Fibroblast of skin of right quadriceps (primary cell): ENCODE measurements around the gene GLYR1.
"Not testable (repeated sequence)": the region's sequence is repeated elsewhere in the genome, so short reads cannot be mapped to it uniquely, and the experiment has no call there.

Source experiments
- DNase-seq: peaks from one replicate; pipeline ENCODE4 v3.0.0-alpha.2; 2013

Gene GLYR1

DNA sequence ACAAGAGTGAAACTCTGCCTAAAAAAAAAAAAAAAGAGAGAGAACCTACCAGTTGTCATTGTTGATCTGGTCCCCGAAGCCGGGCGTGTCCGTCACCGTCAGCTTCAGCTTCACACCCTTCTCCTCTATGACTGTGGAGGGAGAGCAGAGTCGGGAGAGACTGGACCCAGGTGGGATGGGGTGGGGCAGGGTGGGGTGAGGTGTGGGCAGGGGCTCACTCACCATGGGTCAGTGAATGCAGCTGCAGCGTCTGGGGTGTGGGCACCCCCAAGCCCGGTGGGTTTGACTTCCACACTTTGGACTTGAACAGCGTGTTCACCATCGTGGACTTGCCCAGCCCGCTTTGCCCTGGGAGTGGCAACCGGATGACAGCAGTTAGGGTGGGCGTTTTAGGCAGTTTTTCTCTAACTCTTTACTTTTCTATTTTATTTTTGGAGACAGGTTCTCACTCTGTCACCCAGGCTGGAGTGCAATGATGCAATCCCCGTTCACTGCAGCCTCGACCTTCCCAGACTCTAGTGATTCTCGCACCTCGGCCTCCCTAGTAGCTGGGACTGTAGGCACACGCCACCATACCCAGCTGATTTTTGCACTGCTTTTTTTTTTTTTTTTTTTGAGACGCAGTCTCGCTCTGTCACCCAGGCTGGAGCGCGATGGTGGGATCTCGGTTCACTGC, 61.2 kb downstream of the GLYR1 start:
- DNase-seq: no peak

DNA sequence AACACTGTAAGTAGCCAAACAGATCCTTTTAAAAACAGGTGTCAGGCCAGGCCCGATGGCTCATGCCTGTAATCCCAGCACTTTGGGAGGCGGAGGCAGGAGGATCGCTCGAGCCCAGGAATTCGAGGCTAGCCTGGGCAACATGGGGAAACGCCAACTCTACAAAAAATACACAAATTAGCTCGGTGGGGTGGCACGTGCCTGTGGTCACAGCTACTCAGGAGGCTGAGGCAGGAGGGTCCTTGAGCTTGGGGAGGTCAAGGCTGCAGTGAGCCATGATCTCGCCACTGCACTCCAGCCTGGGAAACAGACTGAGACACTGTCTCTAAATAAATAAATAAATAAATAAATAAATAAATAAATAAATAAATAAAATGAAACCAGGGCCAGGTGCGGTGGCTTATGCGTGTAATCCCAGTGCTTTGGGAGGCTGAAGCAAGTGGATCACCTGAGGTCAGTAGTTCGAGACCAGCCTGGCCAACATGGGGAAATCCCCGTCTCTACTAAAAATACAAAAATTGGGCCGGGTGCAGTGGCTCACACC, 62.6 kb downstream of the GLYR1 start:
- not testable (repeated sequence) for DNase-seq

DNA sequence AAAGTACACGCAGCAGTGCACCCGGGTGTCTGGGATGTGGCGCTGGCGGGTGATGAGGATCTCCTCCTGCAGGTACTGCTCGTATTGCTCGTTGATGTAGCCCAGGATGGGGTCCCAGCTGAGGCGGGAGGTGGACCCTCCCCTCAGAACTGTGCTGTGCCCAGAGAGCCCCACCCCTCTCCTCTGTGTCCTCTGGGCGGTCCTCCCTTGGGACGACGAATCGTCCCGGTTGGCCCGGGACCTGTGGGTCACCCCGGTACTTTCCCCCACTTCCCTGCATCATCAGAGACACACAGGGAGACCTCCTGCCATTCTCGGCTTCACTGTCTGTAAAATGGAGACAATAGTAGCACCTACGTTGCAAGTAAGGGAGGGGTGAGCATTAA, 63.1 kb downstream of the GLYR1 start:
- no peak for DNase-seq

DNA sequence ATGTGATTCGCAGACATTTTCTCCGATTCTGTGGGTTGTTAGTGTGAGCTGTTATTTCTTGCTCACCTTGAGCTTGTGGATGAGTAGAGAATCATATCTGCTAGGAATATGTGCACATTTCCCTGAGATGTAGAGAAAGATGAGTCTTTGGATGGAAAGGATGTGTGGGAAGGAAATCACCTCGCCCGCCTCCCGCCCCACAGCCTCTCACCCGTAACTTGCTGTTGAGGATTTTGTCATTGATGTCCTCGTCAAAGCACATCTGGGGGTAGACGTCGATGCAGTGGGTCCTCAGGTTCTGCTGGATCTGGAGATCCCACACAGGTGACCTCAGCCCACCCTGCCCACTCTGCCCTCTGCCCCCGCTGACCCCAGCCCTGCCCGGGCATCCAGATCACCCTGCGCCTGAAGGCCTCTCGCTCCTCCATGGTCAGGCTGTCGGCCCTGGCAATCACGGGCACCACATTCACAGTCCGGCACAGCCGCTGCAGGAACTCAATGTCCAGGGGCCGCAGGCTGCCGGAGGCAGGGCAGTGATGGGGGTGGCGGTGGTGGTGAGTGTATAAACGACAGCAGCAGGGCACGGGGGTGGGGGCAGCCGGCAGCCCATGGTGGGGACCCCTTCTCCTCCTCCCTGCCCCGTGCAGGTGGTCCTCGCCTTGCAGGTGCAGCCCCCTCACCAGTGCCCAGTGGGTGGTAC, 63.7 kb downstream of the GLYR1 start:
- DNase-seq: no peak

GRCh38 chr16:4780235-4780634, 66.9 kb downstream of the GLYR1 start:
- DNase-seq: no peak

- no peak for DNase-seq
These were observed 69.1 kb downstream of the GLYR1 start for GRCh38 chr16:4778050-4778392.

DNA sequence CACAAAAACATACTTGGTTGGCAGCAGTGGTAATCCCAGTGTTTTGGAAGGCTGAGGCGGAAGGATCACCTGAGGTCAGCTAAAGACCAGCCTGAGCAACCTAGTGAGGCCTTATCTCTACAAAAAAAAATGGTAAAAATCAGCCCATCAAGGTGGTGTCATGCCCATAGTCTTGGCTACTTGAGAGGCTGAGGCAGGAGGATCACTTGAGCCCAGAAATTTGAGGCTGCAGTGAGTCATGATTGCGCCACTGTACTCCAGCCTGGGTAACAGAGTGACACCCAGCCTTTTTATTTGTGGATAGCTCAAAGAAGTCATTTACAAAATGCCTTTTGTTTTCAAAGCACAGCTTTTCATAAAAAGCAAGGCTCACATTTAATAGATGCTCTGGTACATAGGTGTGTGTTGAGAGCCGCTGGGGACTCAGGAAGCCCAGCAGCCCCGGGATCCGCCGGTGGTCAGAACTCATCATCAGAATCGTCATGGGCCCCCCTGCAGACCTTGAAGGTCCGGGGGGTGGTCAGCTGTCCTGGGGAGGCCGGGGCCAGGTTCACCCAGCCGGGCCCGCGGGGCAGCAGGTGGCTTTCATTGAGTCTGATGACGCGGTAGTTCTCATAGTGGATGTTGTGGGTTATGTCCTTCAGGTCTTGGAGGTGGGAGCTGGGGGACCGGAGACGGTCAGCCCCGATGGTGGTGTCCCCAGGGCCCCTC, 69.6 kb downstream of the GLYR1 start:
- no peak for DNase-seq

DNA sequence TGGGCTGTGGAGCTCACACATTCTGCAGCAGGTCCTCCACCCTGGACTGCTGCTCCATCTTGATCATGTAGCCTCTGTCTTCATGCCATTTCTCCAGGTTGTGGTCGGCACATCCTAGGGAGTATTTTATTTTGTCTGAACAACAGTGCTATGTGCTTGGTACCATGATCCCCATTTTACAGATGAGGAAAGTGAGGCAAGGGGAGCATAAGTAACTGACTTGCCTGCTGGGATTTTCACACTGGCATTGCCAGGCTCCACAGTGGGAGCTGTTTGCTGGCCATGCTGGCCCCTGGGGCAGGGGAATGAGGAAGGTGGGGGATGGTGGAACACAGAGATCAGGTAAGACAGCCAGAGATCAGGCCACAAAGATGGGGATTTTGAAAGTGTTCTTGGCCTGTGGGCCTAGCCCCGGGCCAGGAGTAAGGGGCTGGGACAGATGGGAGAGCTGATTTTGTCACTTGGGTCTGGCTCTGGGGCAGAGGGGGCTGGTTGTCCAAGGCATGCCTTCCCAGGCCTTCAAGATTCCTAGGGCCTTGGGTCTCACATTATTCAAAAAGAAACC, 70.9 kb downstream of the GLYR1 start:
- no peak for DNase-seq

DNA sequence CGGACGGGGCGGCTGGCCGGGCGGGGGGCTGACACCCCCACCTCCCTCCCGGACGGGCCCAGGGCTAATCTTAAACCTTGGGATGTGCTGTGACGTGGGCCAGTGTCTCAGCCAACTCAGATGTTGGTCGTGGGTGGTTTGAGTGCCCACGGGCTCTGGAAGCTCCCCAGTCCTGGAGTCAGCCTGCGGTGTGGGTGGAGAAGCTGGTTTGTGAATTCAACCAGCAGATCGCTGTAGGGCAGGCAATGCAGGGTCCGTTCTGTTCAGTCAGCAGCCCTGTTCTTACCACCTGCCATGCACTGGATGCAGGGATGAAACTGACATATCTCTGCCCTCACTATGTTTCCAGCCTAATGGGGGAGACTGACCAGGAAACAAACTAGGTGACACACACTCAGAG, 72.1 kb downstream of the GLYR1 start:
- DNase-seq: no peak

DNA sequence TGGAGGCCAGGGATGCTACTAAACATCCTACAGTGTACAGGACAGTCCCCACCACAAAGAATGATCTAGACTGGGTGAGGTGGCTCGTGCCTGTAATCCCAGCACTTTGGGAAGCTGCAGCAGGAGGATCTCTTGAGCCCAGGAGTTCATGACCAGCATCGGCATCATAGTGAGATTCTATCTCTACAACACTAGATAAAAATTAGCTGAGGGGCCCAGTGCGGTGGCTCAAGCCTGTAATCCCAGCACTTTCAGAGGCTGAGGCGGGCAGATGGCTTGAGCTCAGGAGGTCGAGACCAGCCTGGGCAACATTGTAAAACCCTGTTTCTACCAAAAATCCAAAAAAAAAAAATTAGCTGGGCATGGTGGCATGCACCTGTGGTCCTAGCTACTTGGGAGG, 74.7 kb downstream of the GLYR1 start:
- no peak for DNase-seq

- no peak for DNase-seq
These were observed 75.4 kb downstream of the GLYR1 start for GRCh38 chr16:4771646-4772045.

GRCh38 chr16:4769306-4769638, 77.8 kb downstream of the GLYR1 start:
- DNase-seq: no peak

- DNase-seq: peak; percentile 95
These were observed 78.4 kb downstream of the GLYR1 start for GRCh38 chr16:4768549-4769305.

DNA sequence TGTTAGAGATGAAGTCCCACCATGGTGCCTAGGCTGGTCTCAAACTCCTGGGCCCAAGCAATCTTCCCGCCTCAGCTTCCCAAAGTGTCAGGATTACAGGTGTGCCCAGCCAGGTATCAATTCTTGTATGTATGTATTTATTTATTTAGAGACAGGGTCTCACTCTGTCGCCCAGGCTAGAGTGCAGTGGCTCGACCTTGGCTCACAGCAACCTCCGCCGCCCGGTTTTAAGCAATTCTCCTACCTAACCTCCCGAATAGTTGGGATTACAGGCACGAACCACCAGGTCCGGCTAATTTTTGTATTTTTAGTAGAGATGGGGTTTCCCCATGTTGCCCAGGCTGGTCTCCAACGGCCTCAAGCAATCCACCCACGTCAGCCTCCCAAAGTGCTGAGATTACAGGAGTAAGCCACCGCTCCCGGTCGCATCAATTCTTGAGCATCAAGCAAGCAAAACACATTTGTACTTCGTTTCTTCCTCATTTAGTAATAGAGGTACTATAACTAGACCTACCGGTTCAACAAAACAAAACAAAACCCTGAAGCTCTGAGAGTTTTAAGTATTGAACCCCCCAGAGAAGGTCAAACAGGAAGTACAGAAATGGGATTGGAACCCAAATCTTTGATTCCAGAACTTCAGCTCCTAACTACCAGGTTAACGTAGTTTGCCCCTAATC, 79.1 kb downstream of the GLYR1 start:
- DNase-seq: no peak

DNA sequence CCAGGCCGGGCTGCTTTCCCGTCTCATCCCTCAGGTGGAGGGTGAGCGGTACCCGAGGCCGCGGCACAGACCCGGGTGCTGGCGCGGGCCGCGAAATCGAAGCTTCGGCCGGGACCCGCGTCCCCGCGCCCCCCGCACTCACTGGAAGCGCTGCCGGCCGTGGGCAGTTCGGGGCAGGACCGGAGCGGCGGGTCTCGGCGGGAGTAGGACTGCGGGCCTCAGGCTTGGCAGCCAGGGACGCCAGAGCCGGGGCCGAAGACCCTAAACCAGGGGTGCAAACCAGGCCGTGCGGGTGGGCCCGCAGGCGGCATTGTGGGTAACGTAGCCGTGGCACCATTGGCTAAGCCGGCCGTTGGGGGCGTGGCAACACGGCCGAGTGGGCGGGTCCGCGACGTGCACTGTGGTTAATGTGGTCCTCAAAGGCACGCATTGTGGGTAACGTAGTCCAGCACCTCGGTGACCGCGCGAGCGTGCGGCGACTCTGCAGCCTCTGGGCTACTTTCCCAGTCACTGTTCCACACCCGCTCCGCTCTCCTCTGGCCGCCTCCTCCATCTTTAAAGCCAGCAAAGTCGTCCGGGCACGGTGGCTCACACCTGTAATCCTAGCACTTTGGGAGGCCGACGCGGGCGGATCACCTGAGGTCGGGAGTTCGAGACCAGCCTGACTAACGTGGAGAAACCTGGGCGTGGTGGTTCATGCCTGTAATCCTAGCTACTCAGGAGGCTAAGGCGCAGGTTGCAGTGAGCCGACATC, 80.0 kb downstream of the GLYR1 start, which contains the start of gene ZNF500:
Gene ZNF500 (minus strand): TSS at position 288 of the 754 bp plus-strand sequence. CDS start 1,184 bp downstream, outside the sequence.
- DNase-seq: peak; percentile 94

DNA sequence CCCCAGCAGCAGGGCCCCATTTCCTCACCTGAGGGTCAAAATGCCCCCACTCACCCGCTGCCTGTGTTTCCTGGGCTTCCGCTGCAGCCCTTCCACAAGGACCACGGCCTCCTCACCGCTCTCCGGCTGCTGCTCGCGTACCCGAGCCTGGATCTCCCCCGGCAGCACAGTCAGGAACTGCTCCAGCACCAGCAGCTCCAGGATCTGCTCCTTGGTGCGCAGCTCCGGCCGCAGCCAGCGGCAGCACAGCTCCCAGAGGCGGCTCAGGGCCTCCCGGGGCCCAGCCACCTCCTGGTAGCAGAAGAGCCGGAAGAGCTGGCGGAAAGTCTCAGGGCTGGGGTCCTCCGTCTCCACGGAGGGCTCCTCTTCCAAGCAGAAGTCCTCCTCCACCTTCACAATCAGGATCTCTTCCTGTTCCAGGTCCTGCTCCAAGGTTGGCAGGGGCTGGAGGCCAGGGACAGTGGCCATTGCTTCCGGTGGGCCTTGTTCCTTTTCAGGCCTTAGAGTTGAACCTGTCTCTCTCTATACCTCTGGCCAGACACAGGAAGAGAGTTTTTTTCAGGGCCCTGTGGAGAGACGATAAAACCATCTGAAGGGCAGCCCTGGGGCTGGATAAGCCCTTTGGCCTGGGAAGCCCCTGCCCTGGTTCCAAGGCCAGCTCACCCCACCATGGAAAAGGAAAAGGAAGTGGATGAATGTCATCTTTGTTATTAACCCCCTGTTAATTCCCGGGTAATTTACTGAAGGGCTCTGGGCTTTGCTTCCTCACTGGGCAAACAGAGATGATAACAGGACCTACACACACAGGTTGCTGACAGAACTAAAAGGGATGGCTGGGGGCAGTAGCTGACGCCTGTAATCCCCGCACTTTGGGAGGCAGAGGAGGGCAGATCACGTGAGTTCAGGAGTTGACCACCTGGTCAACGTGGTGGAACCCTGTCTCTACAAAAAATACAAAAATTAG, 81.3 kb downstream of the GLYR1 start:
- no peak for DNase-seq

- DNase-seq: no peak
These were observed 83.3 kb downstream of the GLYR1 start for GRCh38 chr16:4763791-4764190.

- DNase-seq: no peak
These were observed 84.9 kb downstream of the GLYR1 start for GRCh38 chr16:4762205-4762604.

GRCh38 chr16:4760221-4760910, 86.7 kb downstream of the GLYR1 start:
- DNase-seq: no peak

- no peak for DNase-seq
These were observed 91.4 kb downstream of the GLYR1 start for GRCh38 chr16:4755687-4756086.
